Medulla oblongata (tissue), 1 donor: ENCODE data around the gene GLI3.

Source experiments
- DNase-seq: peaks from one replicate; pipeline ENCODE4 v3.0.0-alpha.2; 2015; ENCODE audit errors: extremely low spot score

Gene GLI3

DNA sequence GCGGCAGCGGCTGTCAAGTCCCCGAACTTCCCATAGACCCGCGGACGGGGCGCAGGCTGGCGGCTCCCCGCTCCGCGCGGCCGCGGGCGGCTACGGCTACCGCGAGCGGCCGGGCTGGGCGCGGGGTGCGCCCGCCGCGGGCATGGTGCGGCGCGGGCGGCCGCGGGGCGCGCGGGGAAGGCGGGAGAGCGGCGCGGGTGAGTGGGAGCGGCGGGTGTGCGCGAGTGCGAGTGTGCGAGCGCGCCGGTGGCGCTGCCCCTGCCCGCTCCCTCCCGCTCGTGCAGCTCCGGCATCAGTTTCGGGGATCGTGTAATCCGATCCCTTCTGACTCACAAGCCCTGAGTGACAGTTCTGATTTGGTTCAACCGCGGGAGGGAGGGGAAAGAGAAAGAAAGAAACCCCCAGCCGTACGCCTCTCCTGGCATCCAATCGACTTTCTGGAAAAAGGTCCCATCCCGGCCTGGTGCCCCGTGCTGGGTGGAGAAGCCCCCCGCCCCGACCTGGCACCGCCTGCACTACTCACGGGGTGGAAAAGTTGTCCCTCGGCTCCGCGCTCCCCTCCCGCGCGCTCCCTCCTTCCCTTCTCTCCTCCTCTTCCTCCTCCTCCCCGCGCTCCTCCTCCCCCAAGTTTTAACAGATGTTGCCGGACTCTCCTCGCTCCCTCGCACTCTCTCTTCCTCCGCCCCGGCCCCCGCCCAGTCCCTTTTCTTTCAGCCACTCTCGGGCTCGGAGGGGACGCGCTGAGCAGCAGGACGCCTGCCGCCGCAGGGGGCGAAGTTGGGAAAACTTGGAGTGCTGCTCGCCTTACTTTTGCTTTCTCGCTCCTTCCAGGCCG is at the start of gene GLI3:
Gene GLI3, minus strand, starts transcription at position 234 of the 835 bp plus-strand sequence. CDS start 13,956 bp downstream, outside the sequence.
- peak; percentile 62 for DNase-seq

DNA sequence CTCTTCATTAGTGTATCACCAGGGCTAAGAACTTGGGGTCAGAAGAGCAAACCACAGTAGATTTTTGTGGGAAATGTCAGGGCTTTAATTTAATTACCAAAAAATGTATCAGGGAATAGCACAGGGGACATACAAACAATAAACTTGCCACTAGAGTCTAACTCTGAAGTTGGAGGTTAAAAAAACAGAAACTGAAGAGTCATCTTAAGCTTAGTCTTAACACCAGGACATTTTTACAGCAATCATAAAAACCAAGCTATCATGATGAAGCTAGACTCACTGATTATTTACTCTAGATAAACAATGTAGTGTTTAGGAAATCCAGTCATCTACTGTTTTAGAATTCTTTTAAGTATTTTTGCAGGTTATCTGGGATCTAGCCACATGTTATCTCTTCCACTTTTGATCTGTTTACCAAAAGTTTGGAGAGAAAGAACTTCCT is 48.4 kb upstream of the GLI3 start:
- no peak for DNase-seq

DNA sequence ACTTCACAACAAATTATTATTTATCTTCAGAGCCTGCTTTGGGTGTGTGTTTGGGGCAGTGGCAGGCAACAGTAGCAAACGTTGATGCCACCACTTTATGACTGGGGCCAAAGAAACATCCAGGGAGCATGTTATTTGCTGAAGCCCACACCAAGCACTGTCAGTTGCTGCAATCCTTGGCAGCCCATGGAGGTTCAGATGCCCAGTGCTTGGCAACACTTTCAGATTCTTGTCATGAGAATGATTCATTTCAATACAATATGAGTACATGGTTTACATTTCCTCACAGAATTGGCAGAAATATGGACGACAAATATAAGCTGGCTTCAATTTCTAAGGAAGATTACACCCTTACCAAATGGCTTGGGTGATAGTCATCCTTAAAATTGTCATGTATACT is 46.5 kb upstream of the GLI3 start:
- no peak for DNase-seq

DNA sequence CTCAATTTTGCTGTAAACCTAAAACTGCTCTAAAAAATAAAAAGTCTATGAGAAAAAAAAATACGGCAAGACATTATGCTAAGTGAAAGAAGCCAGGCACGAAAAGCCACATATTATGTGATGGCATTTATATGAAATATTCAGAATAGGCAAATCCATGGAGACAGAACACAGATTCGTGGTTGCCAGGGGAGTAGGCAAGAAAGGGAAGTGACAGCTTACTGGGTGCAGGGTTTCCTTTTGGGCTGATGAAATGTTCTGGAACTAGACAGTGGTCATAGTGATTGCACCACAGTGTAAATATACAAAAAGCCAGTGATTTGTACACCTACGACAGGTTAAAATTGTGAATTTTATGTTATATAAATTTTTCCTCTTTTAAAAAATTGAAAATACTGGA is 41.3 kb upstream of the GLI3 start:
- no peak for DNase-seq

DNA sequence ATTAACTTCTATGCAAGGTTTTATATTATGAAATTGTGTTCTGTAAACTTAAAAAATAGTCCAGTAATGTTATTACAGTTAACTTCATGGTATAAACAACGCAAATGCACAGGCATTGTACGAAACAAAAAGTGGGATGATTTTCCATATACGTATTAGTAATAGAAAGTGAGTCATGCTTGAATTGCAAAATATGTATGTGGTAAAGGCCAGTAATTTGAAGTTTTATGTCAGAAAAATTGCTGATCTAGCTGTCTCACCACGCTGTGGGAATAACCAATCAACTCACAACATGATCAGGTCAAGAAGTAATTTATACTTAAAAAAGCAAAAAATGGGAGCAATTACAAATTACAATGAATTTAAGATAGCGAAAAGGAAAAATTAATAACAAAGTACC is 37.0 kb upstream of the GLI3 start:
- no peak for DNase-seq

DNA sequence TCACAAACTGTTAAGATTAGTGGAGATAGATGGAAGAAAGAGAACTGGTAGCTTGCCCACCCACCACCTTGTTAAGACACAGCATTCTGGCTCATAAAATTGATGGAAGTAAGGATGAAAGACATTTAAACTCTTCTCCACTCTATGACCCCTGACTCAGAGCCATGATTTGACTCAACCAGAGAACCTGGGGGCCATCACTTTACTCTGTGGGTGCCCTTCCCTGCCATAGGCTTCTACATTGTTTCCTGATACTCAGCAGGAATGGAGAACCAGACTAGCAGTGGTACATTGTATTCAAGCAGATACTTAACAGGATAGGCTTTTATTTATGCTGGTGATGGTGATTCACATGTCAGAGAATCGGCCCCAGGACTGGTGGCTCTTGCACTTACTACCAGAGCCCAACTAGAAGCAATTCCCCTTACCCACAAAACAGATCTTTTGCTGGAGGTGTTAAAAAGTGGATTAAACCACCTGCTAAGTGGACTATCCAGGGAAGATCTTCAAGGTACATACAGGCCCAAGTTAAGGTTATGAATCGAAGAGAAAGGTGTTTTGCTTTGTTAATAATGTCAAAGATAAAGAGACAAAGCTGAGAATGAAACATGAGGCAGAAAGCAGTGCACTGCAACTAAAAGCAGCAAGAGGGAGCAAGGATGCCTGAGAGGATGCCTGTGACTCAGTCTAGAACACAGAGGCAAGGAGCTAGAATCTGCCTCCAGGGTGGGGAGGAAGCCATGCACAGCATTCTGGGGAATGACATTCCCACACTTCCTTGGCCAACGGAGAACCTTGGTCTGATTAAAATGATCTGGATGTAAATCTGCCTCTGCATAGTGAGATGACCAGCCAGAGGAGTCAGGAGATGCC is 36.0 kb upstream of the GLI3 start:
- peak; percentile 9 for DNase-seq

DNA sequence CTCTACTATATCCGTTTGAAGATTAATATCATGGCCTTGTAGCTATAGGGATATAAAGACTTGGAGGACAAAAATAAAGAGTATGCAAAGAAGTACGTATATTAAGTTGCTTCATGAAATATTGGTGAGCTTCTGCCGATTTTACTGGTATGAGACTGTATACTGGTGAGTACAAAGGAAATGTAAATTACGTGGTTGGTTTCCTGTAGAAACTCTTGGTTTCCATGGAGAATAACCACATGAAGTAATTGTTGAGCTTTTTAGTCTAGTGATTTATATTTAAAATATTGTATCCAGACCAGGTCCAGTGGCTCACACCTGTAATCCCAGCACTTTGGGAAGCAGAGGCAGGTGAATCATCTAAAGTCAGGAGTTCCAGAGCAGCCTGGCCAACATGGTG is 32.2 kb upstream of the GLI3 start:
- no peak for DNase-seq

DNA sequence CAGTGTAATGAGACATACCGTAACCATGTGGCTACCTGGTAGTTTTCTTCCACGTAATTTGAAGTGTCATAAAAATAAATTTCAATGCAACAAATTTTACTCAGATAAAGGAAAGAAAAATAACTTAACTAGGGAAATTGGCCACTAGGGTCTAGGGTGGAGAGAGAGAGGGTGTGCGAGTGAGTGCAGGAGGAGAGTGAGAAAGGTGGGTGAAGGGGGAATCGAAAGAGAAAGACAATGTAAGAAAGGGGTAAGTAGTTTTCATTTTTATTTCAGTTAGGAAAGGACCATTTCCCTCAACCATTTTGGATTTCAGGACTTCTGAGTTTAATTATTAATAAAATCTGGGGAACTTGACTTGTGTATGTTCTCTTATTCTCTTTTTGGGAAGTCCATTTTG is 27.7 kb upstream of the GLI3 start:
- no peak for DNase-seq

DNA sequence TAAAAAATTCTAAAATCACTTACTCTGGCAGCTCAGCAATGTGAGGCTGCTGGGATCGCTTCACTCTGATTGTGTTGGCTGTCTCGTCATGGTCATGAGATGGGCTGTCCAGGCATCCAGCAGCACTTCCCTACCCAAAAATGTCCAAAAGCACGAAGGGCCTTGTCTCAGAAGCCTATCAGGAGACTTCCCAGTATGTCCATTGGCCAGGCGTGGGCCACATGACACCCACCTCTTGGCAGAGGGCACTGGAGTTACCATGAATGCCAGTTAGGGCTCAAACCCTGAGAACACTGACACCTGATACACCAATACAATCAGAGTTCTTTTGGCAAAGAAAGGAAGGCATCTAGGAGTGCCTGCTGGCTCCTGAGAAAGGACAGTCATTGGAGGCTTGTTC is 27.0 kb upstream of the GLI3 start:
- DNase-seq, result no peak

DNA sequence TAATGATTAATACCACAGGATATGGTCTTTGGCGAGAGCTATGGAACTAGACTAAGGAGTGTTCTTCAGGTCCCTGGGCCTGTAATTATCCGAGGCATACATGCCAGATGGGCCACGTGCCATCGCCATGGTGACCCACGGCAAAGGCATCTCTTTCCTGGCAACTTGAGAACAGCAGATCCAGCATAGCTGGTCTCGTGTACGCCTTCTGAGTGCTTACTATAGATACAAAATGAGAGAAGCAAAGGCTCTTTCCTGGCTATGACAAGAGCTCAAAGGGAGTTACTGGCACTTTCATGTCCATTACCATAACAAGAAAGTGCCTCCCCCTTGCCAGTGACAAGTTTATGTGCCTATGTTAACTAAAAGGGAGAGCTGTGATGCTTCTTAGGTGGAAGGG is 26.0 kb upstream of the GLI3 start:
- peak; percentile 11 for DNase-seq

DNA sequence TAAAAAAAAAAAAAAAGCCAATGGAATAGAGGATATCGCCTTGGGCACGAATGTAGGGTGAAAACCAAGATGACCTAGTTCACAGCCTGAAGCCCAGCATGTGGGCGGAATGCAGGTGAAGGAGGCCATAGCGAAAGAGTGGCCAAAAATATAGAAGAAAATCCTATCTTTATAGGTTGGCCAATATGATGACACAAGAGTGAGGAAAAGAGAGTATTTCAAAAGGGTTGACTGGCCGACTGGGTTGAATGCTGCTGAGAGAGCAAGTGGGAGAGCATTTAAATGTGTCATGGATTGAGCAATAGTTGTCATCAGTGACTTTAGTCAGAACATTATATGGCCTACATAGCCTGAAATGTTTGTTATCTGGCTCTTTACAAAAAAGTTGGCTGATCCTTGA is 17.2 kb upstream of the GLI3 start:
- no peak for DNase-seq

DNA sequence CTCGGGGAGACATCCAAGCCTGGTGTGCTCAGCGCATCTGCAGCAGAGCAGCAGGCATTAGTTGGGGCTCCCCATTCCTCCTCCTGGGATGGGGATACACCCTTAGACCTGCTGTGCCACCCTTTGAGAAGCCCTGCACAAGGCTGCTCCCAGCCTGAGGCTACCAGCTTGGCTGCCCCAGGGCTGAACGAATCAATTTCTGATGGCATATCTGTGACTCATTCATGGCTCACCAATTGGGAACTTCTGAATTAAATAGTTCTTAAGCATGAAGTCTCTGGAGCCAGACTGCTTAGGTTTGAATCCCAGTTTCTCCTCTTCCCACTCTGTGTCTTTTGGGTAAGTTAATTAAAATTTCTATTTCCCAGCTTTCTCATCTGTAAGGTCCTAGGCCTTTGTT is 16.3 kb upstream of the GLI3 start:
- DNase-seq, result no peak

DNA sequence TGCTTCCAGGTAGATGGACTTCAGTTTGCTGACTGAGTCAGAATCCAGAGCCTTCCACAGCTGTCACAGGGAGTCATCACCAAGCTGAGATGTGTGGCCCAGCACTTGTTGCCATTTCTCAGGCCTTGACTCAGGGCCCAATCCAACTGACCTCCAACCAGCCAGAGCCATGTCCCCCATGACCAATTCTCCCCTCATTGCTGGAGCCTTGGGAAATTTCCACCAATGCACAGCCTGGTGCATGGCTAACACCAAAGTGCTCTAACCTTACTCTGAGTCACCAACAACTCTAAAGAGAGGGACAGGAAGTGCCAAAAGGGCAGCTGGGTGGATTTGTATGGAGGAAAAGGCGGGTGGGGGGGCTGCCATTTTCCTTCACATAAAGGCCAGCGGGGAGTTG is 13.4 kb upstream of the GLI3 start:
- DNase-seq, result no peak

DNA sequence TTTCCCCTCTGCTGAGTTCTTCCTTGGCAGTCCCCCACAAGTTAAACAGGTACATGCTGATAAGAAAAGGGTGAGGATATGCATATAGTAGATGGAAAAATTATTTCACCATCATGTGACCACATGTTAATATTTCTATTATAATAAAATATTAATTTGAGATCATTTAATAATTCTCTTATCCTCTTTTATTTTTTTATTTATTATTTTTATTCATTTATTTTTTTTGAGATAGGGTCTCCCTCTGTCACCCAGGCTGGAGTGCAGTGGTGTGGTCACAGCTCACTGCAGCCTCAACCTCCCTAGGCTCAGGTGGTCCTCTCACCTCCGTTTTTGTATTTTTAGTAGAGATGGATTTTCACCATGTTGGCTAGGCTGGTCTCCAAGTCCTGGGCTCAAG is 11.6 kb upstream of the GLI3 start:
- DNase-seq, result no peak

DNA sequence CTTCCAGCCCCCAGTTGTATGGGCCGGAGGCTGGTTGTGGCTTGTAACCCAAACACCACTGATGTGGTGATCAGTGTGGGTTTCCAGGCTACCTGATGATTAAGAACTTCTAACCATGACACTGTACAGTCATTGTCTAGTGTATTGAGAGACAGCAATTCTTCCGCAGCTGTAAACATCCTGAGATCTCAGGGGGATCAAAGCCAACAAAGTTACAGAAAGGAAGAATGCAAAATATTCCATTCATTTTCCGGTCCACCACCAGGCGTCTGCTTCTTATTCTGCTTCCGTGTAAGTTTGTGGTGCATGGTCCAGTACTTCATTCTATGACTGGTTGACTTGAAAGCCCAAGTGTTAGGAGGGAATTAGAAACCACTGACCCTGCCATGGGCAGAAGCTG is 10.3 kb upstream of the GLI3 start:
- no peak for DNase-seq

DNA sequence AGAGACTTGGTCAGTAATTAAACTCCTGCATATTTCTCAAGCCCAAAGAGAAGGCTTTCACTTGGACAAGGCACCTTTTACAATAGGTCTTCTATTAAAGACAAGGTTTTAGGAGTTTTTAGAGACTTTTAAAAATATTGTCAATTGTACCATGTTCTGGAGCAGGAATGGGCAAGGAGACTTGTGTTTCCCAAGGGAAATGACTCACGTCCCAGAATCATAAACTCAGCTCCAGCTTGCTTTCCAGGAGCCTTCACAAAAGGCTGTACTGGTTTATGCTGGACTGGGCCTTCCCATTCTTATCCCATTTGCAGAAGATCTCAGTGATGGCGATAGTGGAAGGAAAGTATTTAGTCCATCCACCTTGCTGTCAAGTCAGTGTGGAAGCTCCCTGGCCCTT is 7.8 kb upstream of the GLI3 start:
- DNase-seq, result no peak

DNA sequence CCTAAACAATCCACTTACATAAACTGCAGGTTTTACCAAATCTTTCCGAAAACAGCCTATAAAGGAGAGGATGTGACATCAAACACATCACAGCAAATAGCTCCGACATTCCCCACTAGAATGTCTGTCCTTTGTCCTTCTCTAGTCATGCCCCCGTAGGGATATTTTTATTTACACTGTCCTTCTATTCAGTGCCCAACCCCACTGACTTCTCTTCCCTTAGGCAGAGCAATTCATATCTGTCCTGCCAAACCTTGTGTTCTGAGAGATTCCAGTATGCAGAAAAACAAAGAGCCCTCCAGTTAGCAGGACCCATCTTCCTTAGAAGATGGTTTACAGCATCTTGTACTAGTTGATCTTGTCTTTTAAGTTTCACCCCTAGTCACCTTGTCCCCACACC is 5.4 kb upstream of the GLI3 start:
- DNase-seq, result no peak

DNA sequence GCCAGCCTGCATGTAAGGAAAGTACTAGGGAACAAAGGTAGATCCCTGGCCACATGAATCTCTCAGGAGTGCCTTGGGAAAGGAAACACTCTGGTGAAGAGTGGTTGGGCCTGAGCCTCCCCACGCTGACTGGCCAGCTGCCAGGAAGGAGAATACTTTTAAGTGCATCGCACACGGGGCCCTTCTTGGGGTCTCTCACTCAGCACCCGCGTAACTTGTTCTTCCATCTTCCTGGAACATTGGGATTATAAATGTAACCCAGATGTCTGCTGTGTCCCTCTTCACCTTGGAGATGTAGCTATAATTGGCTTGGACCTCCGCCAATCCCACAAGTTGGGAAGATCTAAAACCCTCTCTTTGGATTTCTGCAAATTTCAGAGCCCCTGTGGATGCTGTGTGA is 4.4 kb upstream of the GLI3 start:
- no peak for DNase-seq

DNA sequence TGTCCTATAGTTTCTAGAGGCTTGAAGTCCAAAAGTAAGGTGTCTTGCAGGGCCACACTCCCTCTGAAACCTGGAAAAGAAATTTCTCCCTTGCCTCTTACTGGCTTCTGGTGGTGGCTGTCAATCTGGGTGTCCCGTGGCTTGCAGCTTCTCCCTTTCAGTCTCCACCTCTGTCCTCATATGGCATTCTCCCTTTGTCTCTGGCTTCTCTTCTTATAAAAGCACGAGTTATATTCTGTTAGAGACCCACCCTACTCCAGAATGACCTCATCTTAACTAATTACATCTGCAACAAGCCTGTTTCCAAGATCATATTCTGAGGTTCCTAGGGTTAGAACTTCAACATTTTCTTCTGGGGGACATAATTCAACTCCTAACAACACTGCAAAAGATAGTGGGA is 3.4 kb upstream of the GLI3 start:
- DNase-seq, result no peak

DNA sequence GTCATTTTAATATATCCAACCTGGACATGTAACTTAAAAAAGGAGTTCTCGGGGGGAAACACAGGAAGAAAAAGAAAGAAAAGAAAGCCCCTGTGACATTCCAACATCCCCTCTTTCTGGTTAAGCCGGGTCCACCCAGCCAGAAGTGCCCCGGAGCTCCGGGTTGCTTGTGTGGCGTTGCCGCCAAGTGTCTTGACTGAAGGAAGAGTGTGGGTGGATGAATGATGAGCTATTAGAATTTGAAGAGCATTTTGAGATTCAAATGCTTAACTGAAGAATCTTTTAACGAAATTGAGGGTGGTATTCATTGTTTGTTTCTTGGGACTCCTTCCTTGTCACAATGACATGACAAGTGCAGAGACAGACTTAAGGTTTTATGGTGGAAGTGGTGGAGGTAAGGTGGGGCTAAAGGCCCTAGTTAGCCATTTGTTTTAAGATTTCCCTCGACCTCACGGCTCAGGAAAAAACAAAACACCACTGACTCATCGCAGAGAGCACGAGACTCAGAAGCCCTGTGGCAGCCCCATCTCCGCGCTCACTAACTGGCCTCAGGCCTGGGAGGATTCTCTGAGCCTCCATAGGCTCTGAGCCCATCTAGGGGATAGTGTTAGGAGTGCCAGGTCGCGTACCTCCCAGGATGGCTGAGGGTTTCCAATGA is 1.8 kb upstream of the GLI3 start:
- DNase-seq, result peak; percentile 49

DNA sequence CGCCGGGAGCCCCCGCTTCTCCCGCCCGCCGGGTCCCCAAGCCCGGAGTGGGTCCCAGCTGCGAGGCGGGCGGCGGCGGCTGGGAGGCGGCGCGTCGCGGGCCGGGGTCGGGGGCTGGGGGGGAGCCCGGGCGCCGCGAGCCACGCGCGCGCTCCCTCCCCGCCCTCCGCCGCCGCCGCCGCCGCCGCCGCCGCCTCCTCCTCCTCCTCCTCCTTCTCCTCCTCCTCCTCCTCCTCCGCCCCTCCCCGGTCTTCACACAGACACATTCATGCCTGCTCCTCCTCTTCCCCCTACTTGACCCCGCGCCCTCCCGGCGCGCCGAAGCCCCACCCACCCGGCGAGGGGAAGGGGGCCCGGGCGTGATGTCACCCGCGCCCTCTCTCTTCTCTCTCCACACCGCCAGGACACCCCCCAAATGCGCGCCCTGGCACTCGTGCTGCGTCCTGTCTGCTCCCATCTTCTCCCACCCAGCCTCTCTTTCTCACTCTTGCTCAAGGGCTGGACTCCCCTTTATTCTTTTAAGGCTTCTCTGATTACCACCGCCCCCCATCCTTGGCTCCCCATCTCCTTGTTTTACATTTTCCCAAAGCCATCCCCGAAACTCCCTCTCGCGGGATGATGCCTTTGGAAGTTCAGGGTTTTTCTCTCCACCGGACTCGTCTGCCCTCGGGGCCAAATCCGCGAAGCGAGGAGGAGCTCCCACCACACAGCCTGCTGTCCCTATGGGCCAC is 967 bp upstream of the GLI3 start:
- DNase-seq, result peak; percentile 37
